NCI-H2227 (cell line): Measurements from ENCODE around the gene AFAP1L2.

ENCODE experiments used
- DNase-seq: peaks from one replicate; lab custom pipeline; 2025; ENCODE audit not compliant: unreplicated experiment; lab: John Stamatoyannopoulos, UW

AFAP1L2 gene

GRCh38 chr10:114295393-114295792, 108.9 kb downstream of the AFAP1L2 start:
- DNase-seq, result no peak

DNA sequence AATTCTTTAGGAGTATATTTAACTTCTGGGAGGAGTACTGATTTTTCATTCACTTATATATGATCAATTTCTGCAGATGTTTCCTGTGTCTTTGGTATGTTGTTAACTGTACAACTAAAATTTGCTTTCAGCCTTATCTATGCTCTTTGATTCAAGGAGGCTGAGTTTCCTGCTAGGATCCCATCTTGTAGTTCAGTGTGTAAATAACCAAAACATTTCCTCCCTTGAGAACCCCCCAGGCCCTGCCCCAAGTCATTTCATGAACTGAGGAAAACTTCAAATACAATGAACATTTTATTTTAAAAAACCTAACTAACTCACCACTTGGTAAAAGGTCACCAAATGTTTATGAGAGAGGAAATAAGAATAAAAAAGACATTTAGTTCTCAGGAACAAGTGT, 109.8 kb downstream of the AFAP1L2 start:
- DNase-seq, result no peak

DNA sequence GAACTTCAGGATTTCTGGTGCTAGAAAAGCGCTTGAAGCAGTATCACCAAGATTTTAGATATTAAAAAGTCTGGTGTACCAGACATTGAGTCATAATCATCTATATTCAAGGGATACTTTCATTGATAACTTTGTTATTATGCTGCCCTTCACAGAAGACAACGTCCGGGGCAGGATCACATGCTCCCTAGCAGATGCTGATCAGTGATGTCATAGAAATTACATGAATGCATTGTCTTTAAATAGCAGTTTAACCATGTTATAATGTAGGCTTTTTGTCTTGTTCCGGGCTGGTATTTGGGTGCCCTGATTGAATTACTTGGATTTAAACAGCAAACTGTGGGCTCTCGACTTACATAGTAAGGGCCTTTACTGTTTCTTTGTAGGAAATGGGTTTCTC, 111.2 kb downstream of the AFAP1L2 start:
- DNase-seq, result no peak

GRCh38 chr10:114291516-114291915, 112.8 kb downstream of the AFAP1L2 start:
- DNase-seq, result no peak

- no peak for DNase-seq
These were observed 113.2 kb downstream of the AFAP1L2 start for GRCh38 chr10:114291076-114291475.

GRCh38 chr10:114290038-114290437, 114.3 kb downstream of the AFAP1L2 start:
- no peak for DNase-seq

- DNase-seq, result no peak
These were observed 115.2 kb downstream of the AFAP1L2 start for GRCh38 chr10:114289096-114289436.

GRCh38 chr10:114288424-114289095, 115.7 kb downstream of the AFAP1L2 start:
- DNase-seq, result no peak

DNA sequence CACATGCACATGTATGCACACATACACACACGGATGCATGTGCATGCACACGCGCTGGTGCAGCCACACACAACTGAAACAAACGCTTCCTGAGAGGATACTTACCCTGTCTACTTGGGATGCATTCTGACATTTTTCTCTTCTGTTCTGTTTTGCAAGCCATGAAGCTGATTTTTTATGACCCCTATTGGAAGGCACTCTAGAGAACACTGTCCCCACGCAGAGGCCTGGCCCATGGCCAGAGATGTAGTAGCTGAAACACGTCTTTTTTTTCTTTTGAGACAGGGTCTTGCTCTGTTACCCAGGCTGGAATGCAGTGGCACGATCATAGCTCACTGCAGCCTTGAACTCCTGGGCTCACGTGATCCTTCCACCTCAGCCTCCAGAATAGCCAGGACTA, 117.4 kb downstream of the AFAP1L2 start:
- DNase-seq, result no peak

DNA sequence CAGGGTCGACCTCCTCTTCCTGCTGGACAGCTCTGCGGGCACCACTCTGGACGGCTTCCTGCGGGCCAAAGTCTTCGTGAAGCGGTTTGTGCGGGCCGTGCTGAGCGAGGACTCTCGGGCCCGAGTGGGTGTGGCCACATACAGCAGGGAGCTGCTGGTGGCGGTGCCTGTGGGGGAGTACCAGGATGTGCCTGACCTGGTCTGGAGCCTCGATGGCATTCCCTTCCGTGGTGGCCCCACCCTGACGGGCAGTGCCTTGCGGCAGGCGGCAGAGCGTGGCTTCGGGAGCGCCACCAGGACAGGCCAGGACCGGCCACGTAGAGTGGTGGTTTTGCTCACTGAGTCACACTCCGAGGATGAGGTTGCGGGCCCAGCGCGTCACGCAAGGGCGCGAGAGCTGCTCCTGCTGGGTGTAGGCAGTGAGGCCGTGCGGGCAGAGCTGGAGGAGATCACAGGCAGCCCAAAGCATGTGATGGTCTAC, 118.3 kb downstream of the AFAP1L2 start:
- DNase-seq, result no peak

GRCh38 chr10:114284346-114285071, 119.8 kb downstream of the AFAP1L2 start:
- DNase-seq, result no peak

GRCh38 chr10:114283535-114284234, 120.6 kb downstream of the AFAP1L2 start:
- DNase-seq, result no peak

DNA sequence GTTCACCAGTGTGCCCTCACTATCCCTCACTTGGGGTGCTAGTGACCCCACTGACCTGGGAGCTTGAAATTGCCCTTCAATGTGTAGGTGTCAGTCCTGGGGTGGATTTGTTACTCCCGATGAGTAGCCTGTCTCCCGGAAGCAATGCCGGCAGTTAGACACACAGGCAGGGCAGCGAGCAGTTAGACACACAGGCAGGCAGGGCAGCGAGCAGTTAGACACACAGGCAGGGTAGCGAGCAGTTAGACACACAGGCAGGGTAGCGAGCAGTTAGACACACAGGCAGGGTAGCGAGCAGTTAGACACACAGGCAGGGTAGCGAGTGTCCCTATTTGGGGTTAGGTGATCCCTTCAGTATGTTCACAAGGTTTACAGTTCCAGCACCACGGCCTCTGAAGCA, 121.2 kb downstream of the AFAP1L2 start:
- no peak for DNase-seq

GRCh38 chr10:114282526-114282925, 121.8 kb downstream of the AFAP1L2 start:
- no peak for DNase-seq

- DNase-seq, result no peak
These were observed 122.8 kb downstream of the AFAP1L2 start for GRCh38 chr10:114281461-114281860.

GRCh38 chr10:114281006-114281405, 123.3 kb downstream of the AFAP1L2 start:
- no peak for DNase-seq

- DNase-seq, result no peak
These were observed 124.2 kb downstream of the AFAP1L2 start for GRCh38 chr10:114279901-114280644.

DNA sequence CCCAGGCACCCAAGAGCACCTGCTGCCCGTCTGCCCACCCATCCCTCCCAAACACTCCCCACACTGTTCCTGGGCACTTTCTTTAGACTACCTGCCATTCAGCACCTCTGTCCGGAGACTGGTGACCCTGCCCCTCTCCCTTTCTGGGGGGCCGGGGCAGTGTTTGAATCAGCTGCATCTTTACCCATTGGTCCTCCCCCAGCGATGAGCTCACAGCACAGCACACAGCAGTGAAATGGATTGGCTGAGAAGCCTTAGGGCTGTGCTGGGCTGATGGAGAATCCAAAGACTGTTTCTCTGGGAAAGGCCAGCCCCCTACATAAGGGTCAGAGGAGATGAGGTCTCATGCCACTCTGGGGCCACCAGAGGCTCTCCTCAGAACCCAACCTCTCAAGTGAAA, 125.0 kb downstream of the AFAP1L2 start:
- no peak for DNase-seq

DNA sequence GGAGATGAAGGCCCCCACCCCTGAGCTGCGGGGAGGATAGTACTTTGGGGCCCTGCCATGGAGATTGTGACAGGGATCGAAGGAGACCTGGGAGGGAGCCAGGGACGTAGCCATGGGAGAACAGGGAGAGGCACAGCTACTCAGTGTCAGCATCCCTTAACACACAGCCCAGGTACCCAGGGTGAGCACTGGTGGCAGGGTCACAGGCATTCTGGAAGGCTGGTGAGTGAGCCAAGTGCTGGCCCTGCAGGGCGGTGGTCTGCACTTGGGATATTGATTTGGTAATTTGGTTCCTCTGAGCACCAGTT, 125.5 kb downstream of the AFAP1L2 start:
- no peak for DNase-seq

GRCh38 chr10:114278140-114278883, 126.0 kb downstream of the AFAP1L2 start:
- no peak for DNase-seq

- no peak for DNase-seq
These were observed 127.6 kb downstream of the AFAP1L2 start for GRCh38 chr10:114276671-114277070.
